T follicular helper cell (primary cell): Measurements from ENCODE around the gene ZNF660.

Source experiments
- DNase-seq: peaks from one replicate; pipeline ENCODE4 v3.0.0-alpha.2; 2020; ENCODE audit warnings: low read depth

Gene ZNF660

DNA sequence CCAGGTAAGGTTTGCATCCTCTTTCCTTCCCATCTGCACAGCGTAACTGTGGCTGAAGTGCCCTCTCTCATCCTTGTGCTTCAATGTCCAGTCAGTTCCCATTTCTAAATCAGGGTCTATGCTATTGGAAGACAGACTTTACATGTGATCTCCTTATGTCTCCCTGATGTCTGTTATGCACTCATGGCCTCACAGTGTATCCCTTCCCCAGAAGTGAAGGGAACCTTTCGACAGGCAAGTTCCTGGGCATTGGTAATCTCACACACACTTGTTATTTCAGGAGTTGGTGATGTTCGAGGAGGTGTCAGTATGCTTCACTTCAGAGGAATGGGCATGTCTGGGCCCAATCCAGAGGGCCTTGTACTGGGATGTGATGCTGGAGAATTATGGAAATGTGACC lies 47.4 kb downstream of the ZNF660 start:
- DNase-seq = no peak

DNA sequence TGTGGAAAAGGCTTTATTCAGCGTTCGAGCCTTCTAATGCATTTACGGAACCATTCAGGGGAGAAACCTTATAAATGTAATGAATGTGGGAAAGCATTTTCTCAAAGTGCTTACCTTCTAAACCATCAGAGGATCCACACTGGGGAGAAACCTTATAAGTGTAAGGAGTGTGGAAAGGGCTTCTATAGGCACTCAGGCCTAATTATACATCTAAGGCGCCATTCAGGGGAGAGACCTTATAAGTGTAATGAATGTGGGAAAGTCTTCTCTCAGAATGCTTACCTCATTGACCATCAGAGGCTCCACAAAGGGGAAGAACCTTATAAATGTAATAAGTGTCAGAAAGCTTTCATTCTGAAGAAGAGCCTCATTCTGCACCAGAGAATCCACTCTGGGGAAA lies 57.6 kb downstream of the ZNF660 start:
- no peak for DNase-seq

DNA sequence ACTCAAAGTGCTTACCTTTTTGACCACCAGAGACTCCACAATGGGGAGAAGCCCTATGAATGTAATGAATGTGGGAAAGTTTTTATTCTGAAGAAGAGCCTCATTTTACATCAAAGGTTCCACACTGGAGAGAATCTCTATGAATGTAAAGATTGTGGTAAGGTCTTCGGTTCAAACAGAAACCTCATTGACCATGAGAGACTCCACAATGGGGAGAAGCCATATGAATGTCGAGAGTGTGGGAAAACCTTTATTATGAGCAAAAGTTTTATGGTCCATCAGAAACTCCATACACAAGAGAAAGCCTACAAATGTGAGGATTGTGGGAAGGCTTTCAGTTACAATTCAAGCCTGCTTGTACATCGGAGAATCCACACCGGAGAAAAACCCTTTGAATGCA lies 58.3 kb downstream of the ZNF660 start:
- DNase-seq = no peak

DNA sequence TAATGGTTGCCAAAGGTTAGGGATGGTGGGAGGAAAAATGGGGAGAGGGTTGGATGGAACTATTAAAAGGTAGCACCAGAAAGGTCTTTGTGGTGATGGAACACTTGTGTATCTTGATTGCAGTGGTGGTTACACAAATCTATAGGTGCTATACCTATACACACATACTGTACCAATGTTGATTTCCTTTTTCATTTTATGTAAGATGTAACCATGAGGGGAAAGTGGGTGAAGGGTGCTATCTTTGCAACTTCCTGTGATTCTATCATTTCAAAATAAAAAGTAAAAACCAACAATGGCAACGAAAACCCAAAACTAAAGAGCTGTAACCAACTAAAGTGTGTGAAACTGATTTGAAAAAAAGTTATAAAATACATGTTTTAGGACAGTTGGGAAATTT lies 63.0 kb downstream of the ZNF660 start:
- no peak for DNase-seq

DNA sequence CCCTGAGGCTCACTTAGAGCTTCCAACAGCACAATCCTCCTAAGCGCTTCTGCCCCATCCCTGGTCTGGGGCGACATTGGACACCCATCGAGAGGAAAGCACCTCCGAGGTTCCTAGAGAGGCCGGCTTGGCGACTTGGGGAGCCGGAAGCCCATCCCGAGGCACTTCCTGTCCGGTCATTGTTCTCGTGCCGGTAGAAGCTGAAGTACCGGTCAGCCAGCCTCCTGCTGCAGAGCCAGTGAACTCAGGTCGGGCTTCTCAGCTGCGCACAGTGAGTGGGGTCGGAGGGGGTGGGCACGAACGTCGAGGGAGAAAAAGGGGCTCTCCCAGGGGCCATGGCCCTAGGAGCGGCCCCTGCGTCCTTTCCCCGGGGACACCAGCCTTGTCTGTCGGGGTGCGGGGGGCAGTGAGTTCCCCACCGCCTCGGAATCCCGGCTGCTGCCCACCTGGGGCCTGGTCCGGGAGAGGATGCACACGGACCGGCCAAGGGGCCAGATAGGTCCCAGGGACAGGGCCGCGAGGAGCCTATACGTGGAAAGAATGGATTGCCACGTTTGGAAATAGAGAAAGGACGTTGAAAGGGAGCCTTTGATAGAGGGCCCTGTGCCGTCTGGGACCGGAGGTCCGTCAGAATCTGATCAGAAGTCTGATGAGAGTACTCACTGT lies 63.9 kb downstream of the ZNF660 start, which contains the start of gene ZNF35:
TSS of gene ZNF35 (plus strand) at position 169 of the 666 bp plus-strand sequence. CDS start 2,336 bp downstream, outside the sequence.
- DNase-seq = no peak
